Mammary epithelial cell (primary cell): Measurements from ENCODE around the gene ERCC4.

Experiments used
- CTCF ChIP-seq, 2 donors: IDR thresholded peaks in 1 of 2; conservative IDR thresholded peaks in 1 of 2; 2 replicates each; pipeline ENCODE4 v1.5.1; 2011 to 2012; ENCODE audit warnings: inconsistent platforms in 2 of 2, low read length in 2 of 2, mild to moderate bottlenecking in 2 of 2, control low read depth in 1 of 2, low read depth in 1 of 2; ENCODE audit not compliant: insufficient read depth in 1 of 2; ENCODE audit errors: extremely low read depth in 1 of 2
- EZH2 ChIP-seq: IDR thresholded peaks from 2 replicates; pipeline ENCODE4 v1.6.1; 2012; ENCODE audit warnings: low read length, inconsistent platforms, borderline replicate concordance

- TF ChIP-seq CTCF (conservative IDR thresholded peaks at IDR 0.05 in 1 of 2, IDR thresholded peaks at IDR 0.05 in 1 of 2; ENCODE audit: extremely low read depth in 1 of 2, insufficient read depth in 1 of 2, low read depth in 1 of 2, low read length in 2 of 2) (peak; percentile 24 to 32), EZH2 (no peak)
These were observed 23.3 kb upstream of the ERCC4 start for GRCh38 chr16:13896543-13897182.
